Spleen (tissue), 11 donors: ENCODE measurements around the gene PTGER1. TPM values are rescaled to one million over a fixed set of nuclear protein-coding genes. Genes with fewer than 3 reads are reported as not detected.

Experiments used
- DNase-seq: peaks from one replicate; pipeline ENCODE4 v3.0.0-alpha.2; 2020
- H3K27ac ChIP-seq, 8 donors: fragments of 200-600 bp; sonication (generic) in 7 of 8; 1 replicate in 4 of 8; 2 replicates in 4 of 8; pipeline versions ENCODE4 v1.5.0 to v1.8.0; 2016 to 2021; ENCODE audit warnings: inconsistent platforms in 4 of 8, mild to moderate bottlenecking in 4 of 8, moderate library complexity in 1 of 8
- H3K27me3 ChIP-seq, 7 donors: fragments of 200-600 bp; sonication (generic) in 6 of 7; replicated peaks in 1 of 7; 1 replicate in 4 of 7; 2 replicates in 3 of 7; pipeline versions ENCODE4 v1.5.0 to v1.8.0; 2016 to 2021; ENCODE audit warnings: inconsistent platforms in 3 of 7, mild to moderate bottlenecking in 1 of 7
- H3K36me3 ChIP-seq, 6 donors: fragments of 200-600 bp; sonication (generic) in 5 of 6; 1 replicate in 4 of 6; 2 replicates in 2 of 6; pipeline versions ENCODE4 v1.5.0 to v1.8.0; 2016 to 2021; ENCODE audit warnings: inconsistent platforms in 2 of 6
- H3K4me1 ChIP-seq, 6 donors: fragments of 200-600 bp; sonication (generic) in 5 of 6; 1 replicate in 3 of 6; 2 replicates in 3 of 6; pipeline versions ENCODE4 v1.5.0 to v1.8.0; 2016 to 2021; ENCODE audit warnings: inconsistent platforms in 3 of 6
- H3K4me3 ChIP-seq, 8 donors: fragments of 200-600 bp; sonication (generic) in 7 of 8; 1 replicate in 4 of 8; 2 replicates in 4 of 8; pipeline versions ENCODE4 v1.5.0 to v1.8.0; 2016 to 2021; ENCODE audit warnings: inconsistent platforms in 4 of 8, mild to moderate bottlenecking in 4 of 8, moderate library complexity in 2 of 8
- H3K9me3 ChIP-seq, 8 donors: fragments of 200-600 bp; sonication (generic) in 7 of 8; 1 replicate in 4 of 8; 2 replicates in 4 of 8; pipeline versions ENCODE4 v1.5.0 to v1.8.0; 2016 to 2021; ENCODE audit warnings: inconsistent platforms in 4 of 8
- POLR2A ChIP-seq, 3 donors: fragments of 450-650 bp; IDR thresholded peaks; one replicate each; pipeline ENCODE4 v1.5.1; 2017; ENCODE audit warnings: antibody characterized with exemption in 3 of 3, mild to moderate bottlenecking in 1 of 3
- POLR2AphosphoS5 ChIP-seq, 3 donors: sonication (generic); formaldehyde crosslinking; IDR thresholded peaks; one replicate each; pipeline ENCODE4 v1.5.1; 2017; ENCODE audit warnings: antibody characterized with exemption in 3 of 3
- WGBS, 5 donors: extraction: QIAGEN DNeasy Blood & Tissue Kit in 3 of 5; methylation state at CpG; one replicate each; pipeline versions ENCODE4 v1.1.5 to v1.1.7; 2013 to 2018; 5-methylcytosine and 5-hydroxymethylcytosine counted together
- intact Hi-C: fragments of 100-400 bp; cut with DNase I; formaldehyde crosslinking; loops from one replicate; pipeline ENCODE4 v1.15.0; 2023; ENCODE audit warnings: low total_unique reads
- polyA plus RNA-seq, 3 donors: library from polyadenylated mRNA; stranded (reverse); fragments of 200-250 nt; gene quantifications; one replicate each; pipeline ENCODE4 v1.2.1, GENCODE V29; 2013
- total RNA-seq, 7 donors: library from RNA; depleted of rRNA in 3 of 7; stranded (reverse); fragments of >200 nt in 3 of 7; fragmentation: NEBNext Ultra II Directional in 4 of 7; extraction: Animal tissue kit (Norgen Biotek cat#: 25700) in 4 of 7; gene quantifications; one replicate each; pipeline versions ENCODE4 v1.1.0 to v1.2.1, GENCODE V29; 2016 to 2021
- TF ChIP-seq, protein P1 (sequence below), 11 experiments: fragments of 200-600 bp in 7 of 11; fragments of 450-650 bp in 4 of 11; sonication (generic) in 4 of 11; IDR thresholded peaks in 8 of 11; conservative IDR thresholded peaks in 3 of 11; 1 replicate in 7 of 11; 2 replicates in 4 of 11; pipeline versions ENCODE4 v1.4.0 to v1.8.0; 2016 to 2021; ENCODE audit warnings: antibody characterized with exemption in 11 of 11, inconsistent platforms in 4 of 11, mild to moderate bottlenecking in 1 of 11
- donor health status: healthy with polysubstance abuse.
- donor health status: DM: no; HTN: no; CAD: no; lungs with moderate emphysema.
- donor health status: DM: no; HTN: no; CAD: no.
- donor health status: Bipolar disorder and iron deficiency.
- donor health status: healthy.
- donor health status: DM: no; HTN: no; CAD: no.
- donor health status: DM: yes; HTN: yes; CAD: no.

The PTGER1 gene
- total and polyA plus RNA-seq, 10 donors, result 1.8 to 26.8 (median 8.0) TPM

DNA sequence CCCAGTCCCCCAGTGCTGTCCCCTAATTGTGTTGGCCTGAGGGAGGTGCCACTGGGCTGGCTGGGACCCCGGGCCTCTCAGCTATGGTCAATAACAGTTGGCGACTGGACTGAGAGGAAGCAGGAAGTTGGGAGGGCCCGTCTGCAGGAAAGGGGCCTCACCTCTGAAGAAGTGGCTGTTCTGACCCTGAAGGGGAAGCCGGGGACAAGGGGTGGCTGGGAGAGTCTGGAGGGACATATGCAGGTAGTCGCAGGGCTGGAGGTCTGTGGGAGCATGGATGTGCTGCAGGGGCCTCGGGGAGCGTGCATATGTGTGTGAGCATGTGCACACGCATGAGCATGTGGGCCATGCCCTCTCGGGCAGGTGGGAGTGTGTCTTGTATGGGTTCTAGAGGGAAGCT is 36.1 kb downstream of the PTGER1 start:
- intact Hi-C loops, result no loop called here
- 19 to 59% (median 26%) methylated on average over 7 to 9 of the region's 9 CpGs for WGBS, 5 donors
- H3K4me1 ChIP-seq, result peaks cover 50 to 97% (median 75%) of the 10 kb centered on the region in 6 donors
- TF ChIP-seq POLR2A (IDR thresholded peaks at IDR 0.05) (no peak), POLR2AphosphoS5 (IDR thresholded peaks at IDR 0.05) (peak in 2 of 3 donors; percentile 23 to 28)
- TF ChIP-seq, protein P1, sequence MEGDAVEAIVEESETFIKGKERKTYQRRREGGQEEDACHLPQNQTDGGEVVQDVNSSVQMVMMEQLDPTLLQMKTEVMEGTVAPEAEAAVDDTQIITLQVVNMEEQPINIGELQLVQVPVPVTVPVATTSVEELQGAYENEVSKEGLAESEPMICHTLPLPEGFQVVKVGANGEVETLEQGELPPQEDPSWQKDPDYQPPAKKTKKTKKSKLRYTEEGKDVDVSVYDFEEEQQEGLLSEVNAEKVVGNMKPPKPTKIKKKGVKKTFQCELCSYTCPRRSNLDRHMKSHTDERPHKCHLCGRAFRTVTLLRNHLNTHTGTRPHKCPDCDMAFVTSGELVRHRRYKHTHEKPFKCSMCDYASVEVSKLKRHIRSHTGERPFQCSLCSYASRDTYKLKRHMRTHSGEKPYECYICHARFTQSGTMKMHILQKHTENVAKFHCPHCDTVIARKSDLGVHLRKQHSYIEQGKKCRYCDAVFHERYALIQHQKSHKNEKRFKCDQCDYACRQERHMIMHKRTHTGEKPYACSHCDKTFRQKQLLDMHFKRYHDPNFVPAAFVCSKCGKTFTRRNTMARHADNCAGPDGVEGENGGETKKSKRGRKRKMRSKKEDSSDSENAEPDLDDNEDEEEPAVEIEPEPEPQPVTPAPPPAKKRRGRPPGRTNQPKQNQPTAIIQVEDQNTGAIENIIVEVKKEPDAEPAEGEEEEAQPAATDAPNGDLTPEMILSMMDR (IDR thresholded peaks at IDR 0.05 in 8 of 11, conservative IDR thresholded peaks at IDR 0.05 in 3 of 11), result no peak
- H3K9me3 ChIP-seq, result no peaks in the 10 kb centered on the region
- peaks cover 6 to 59% (median 30%) of the 10 kb centered on the region in 6 donors for H3K36me3 ChIP-seq
- H3K4me3 ChIP-seq, result peak overlapping the region in 1 of 8 donors; percentile 76
- peak; percentile 77 for DNase-seq
- H3K27me3 ChIP-seq, result no peaks in the 10 kb centered on the region
- peak overlapping the region in 6 of 8 donors; percentile 84 to 95 (median 93) for H3K27ac ChIP-seq

DNA sequence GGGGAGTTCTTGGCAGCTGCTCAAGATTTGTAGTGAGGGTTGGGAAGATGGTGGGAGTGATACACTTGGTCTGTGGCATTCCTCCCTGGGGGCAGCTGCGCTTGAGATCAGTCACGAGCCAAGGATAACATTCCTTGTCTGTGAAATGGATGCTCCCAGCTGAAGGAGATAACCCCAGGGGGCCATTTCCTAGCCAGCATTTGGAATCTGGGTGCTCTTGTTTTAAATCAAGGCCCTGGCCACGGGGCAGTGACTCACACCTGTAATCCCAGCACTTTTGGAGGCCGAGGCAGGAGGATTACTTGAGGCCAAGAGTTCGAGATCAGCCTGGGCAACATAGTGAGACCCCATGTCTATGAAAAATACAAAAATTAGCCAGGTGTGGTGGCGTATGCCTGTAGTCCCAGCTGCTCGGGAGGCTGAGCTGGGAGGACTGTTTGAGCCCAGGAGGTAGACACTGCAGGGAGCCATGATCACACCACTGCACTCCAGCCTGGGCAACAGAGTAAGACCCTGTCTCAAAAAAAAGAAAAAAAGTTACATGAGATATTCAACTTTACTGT is 37.5 kb downstream of the PTGER1 start:
- peaks cover 53 to 95% (median 82%) of the 10 kb centered on the region in 6 donors for H3K4me1 ChIP-seq
- intact Hi-C loops, result no loop called here
- peak overlapping the region; percentile 16 to 95 (median 88) for H3K27ac ChIP-seq
- H3K9me3 ChIP-seq, result no peaks in the 10 kb centered on the region
- peaks cover 0 to 46% (median 17%) of the 10 kb centered on the region in 6 donors for H3K36me3 ChIP-seq
- H3K27me3 ChIP-seq, result no peaks in the 10 kb centered on the region
- WGBS, 5 donors, result 84 to 95% (median 89%) methylated on average over 7 of the region's 7 CpGs
- TF ChIP-seq POLR2AphosphoS5 (IDR thresholded peaks at IDR 0.05) (no peak), POLR2A (IDR thresholded peaks at IDR 0.05) (no peak)
- TF ChIP-seq, protein P1 (IDR thresholded peaks at IDR 0.05 in 8 of 11, conservative IDR thresholded peaks at IDR 0.05 in 3 of 11), result no peak
- no peak for DNase-seq
- no peak overlapping the region for H3K4me3 ChIP-seq

- Histone ChIP-seq H3K4me1 (peaks cover 51 to 88% (median 81%) of the 10 kb centered on the region in 6 donors), H3K27me3 (no peaks in the 10 kb centered on the region), H3K4me3 (peak overlapping the region in 5 of 8 donors; percentile 81 to 95 (median 90)), H3K27ac (peak overlapping the region; percentile 75 to 95 (median 93)), H3K9me3 (no peaks in the 10 kb centered on the region), H3K36me3 (peaks cover 0 to 25% (median 0%) of the 10 kb centered on the region in 6 donors)
- TF ChIP-seq POLR2A (IDR thresholded peaks at IDR 0.05) (no peak), POLR2AphosphoS5 (IDR thresholded peaks at IDR 0.05) (no peak)
- TF ChIP-seq, protein P1 (IDR thresholded peaks at IDR 0.05 in 8 of 11, conservative IDR thresholded peaks at IDR 0.05 in 3 of 11), result no peak
- no peak for DNase-seq
- intact Hi-C loops, result no loop called here
- 68 to 80% (median 75%) methylated on average over 17 of the region's 17 CpGs for WGBS, 5 donors
Observed at GRCh38 chr19:14435320-14436050, 39.7 kb downstream of the PTGER1 start.
